HG02884 (cell line): ENCODE data around the gene PSMB4.
"Not testable (repeated sequence)": the region's sequence is repeated elsewhere in the genome, so short reads cannot be mapped to it uniquely, and the experiment has no call there.

Source experiments
- ATAC-seq: cut with Tn5 transposase; IDR thresholded peaks from one replicate; pipeline ENCODE4 v1.9.1; 2021; ENCODE audit warnings: mild to moderate bottlenecking, moderate library complexity; ENCODE audit not compliant: unreplicated experiment

The PSMB4 gene

DNA sequence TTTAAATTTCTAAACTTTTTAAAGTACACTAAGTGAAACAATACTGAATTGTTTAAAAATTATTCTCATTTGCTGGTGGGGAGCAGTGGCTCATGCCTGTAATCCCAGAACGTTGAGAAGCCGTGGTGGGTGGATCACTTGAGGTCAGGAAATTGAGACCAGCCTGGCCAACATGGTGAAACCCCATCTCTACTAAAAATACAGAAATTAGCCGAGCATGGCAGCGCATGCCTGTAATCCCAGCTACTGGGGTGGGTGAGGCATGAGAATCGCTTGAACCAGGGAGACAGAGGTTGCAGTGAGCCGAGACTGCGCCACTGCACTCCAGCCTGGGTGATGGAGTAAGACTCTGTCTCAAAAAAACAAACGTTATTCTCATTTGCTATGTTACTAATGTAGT lies 38.0 kb downstream of the PSMB4 start:
- ATAC-seq, result not testable (repeated sequence)

GRCh38 chr1:151443846-151444782 lies 44.7 kb downstream of the PSMB4 start:
- no peak for ATAC-seq

DNA sequence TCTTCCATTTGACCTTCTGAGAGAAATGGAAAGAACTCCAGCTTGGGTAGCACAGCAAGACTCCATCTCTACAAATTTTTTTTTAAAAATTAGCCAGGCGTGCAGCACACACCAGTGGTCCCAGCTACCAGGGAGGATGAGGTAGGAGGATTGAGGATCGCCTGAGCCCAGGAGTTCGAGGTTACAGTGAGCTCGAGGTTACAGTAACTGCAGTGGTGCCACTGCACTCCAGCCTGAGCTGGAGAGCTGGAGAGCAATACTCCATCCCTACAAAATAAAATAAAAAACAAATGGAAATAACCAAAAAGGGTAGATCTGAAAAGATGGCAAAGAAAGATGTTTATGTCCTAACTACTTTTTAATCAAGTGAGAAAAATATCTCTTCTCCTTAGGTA lies 45.4 kb downstream of the PSMB4 start:
- ATAC-seq, result no peak

GRCh38 chr1:151447696-151448095 lies 48.3 kb downstream of the PSMB4 start:
- ATAC-seq, result no peak
